MCF 10A (cell line): ENCODE data around the gene B4GALT5. TPM values are rescaled to one million over a fixed set of nuclear protein-coding genes. Genes with fewer than 3 reads are reported as not detected.
"Not testable (repeated sequence)": the region's sequence is repeated elsewhere in the genome, so short reads cannot be mapped to it uniquely, and the experiment has no call there.

Experiments used
- BruUV-seq: library from RNA; stranded (reverse); fragments of 400-500 nt; replicated peaks from 2 replicates; lab custom pipeline; 2021; lab: Mats Ljungman, UMichigan
- CTCF ChIA-PET: fragments of 300-600 bp; sonication (Branson Sonifier 250); formaldehyde crosslinking; extraction: SDS; loops from one replicate; lab custom pipeline; 2021; ENCODE audit warnings: antibody characterized with exemption, inconsistent platforms; lab: Yijun Ruan, JAX
- POLR2A ChIA-PET: fragments of 300-600, 350-650 bp; sonication (Branson Sonifier 250); formaldehyde crosslinking; extraction: SDS; loops from one replicate; lab custom pipeline; 2020; ENCODE audit warnings: antibody characterized with exemption, inconsistent platforms; lab: Yijun Ruan, JAX
- DNase-seq: peaks from one replicate; pipeline ENCODE4 v3.0.0-alpha.2; 2018; ENCODE audit not compliant: unreplicated experiment
- H3K27ac Mint-ChIP-seq: one replicate; pipeline ENCODE4 v1.8.0; 2022; ENCODE audit warnings: mild to moderate bottlenecking, low read depth, mixed read lengths; ENCODE audit not compliant: unreplicated experiment
- H3K27me3 Mint-ChIP-seq: one replicate; pipeline ENCODE4 v1.8.0; 2022; ENCODE audit warnings: mixed read lengths; ENCODE audit not compliant: insufficient read depth, unreplicated experiment
- H3K36me3 Mint-ChIP-seq: one replicate; pipeline ENCODE4 v1.8.0; 2022; ENCODE audit warnings: mild to moderate bottlenecking, moderate library complexity, mixed read lengths; ENCODE audit not compliant: insufficient read depth, unreplicated experiment
- H3K4me1 Mint-ChIP-seq: one replicate; pipeline ENCODE4 v1.8.0; 2022; ENCODE audit warnings: mixed read lengths; ENCODE audit not compliant: insufficient read depth, unreplicated experiment
- H3K4me3 Mint-ChIP-seq: one replicate; pipeline ENCODE4 v1.8.0; 2022; ENCODE audit warnings: mild to moderate bottlenecking, moderate library complexity, mixed read lengths; ENCODE audit not compliant: unreplicated experiment
- H3K9me3 Mint-ChIP-seq: one replicate; pipeline ENCODE4 v1.8.0; 2022; ENCODE audit warnings: mixed read lengths; ENCODE audit not compliant: unreplicated experiment
- CTCF ChIP-seq: fragments of 200-600 bp; IDR thresholded peaks from one replicate; pipeline ENCODE4 v1.8.0; 2022; ENCODE audit warnings: antibody characterized with exemption, mild to moderate bottlenecking; ENCODE audit not compliant: unreplicated experiment
- intact Hi-C: fragments of 100-400 bp; cut with micrococcal nuclease; formaldehyde crosslinking; loops from 2 replicates; pipeline ENCODE4 v1.14.1; 2022
- total RNA-seq: library from RNA; stranded (reverse); gene quantifications from 2 replicates; pipeline ENCODE4 v1.2.3, GENCODE V29; 2022

B4GALT5 gene
- total RNA-seq, 1 experiment from 2014 or later = 17.1 TPM

GRCh38 chr20:49620364-49621240 lies 93.1 kb downstream of the B4GALT5 start:
- ChIA-PET POLR2A (interaction anchor here (0.6 kb wide), 1 partner anchor 94 kb away, joined by 3 read pairs; no protein-coding TSS in a partner anchor), CTCF (interaction anchor here (0.6 to 1.5 kb wide), 4 partner anchors 8 to 225 kb away, joined by 3 to 9 read pairs (median 4); no protein-coding TSS in a partner anchor)
- Mint-ChIP-seq H3K9me3 (peaks cover 10% of the 10 kb centered on the region), H3K27me3 (peaks cover 12% of the 10 kb centered on the region), H3K27ac (no peak overlapping the region), H3K36me3 (no peaks in the 10 kb centered on the region), H3K4me3 (no peak overlapping the region), H3K4me1 (peaks cover 6% of the 10 kb centered on the region)
- intact Hi-C loops = no loop called here
- DNase-seq = no peak
- no peak for TF ChIP-seq CTCF
- BruUV-seq = no TSS peak

- Mint-ChIP-seq H3K27me3 (peaks cover 12% of the 10 kb centered on the region), H3K27ac (no peak overlapping the region), H3K4me3 (no peak overlapping the region), H3K36me3 (no peaks in the 10 kb centered on the region), H3K4me1 (peaks cover 9% of the 10 kb centered on the region), H3K9me3 (peaks cover 10% of the 10 kb centered on the region)
- TF ChIP-seq CTCF = no peak
- intact Hi-C loops = no loop called here
- ChIA-PET POLR2A (interaction anchor here (0.6 kb wide), 1 partner anchor 347 kb away, joined by 3 read pairs; no protein-coding TSS in a partner anchor), CTCF (interaction anchor here (0.6 to 1.5 kb wide), 2 partner anchors 11 to 452 kb away, joined by 4 to 9 read pairs; no protein-coding TSS in a partner anchor)
- no peak for DNase-seq
- no TSS peak for BruUV-seq
Measured at GRCh38 chr20:49619113-49620048, 94.3 kb downstream of the B4GALT5 start.

GRCh38 chr20:49618289-49618688 lies 95.4 kb downstream of the B4GALT5 start:
- Mint-ChIP-seq H3K36me3 (no peaks in the 10 kb centered on the region), H3K27ac (no peak overlapping the region), H3K27me3 (peaks cover 12% of the 10 kb centered on the region), H3K4me3 (no peak overlapping the region), H3K4me1 (peaks cover 9% of the 10 kb centered on the region), H3K9me3 (peaks cover 10% of the 10 kb centered on the region)
- TF ChIP-seq CTCF = no peak
- BruUV-seq = no TSS peak
- CTCF ChIA-PET = interaction anchor here (0.7 kb wide), 1 partner anchor 78 kb away, joined by 3 read pairs; no protein-coding TSS in a partner anchor
- no peak for DNase-seq
- POLR2A ChIA-PET = no interaction called here
- intact Hi-C loops = no loop called here

GRCh38 chr20:49617394-49617793 lies 96.3 kb downstream of the B4GALT5 start:
- H3K27ac Mint-ChIP-seq, BruUV-seq, H3K9me3 Mint-ChIP-seq, H3K4me1 Mint-ChIP-seq, H3K36me3 Mint-ChIP-seq, intact Hi-C loops, DNase-seq, POLR2A ChIA-PET, H3K4me3 Mint-ChIP-seq: not testable (repeated sequence)
- H3K27me3 Mint-ChIP-seq = peaks cover 12% of the 10 kb centered on the region
- CTCF ChIA-PET = interaction anchor here (0.7 to 14.3 kb wide), 2 partner anchors 75 to 225 kb away, joined by 4 to 354 read pairs; no protein-coding TSS in a partner anchor
